GM06990 (cell line): ENCODE measurements around the gene PITHD1.
A peak's percentile ranks its signal among the peaks of the same experiment; 100 is the strongest.
"Not testable (repeated sequence)": the region's sequence is repeated elsewhere in the genome, so short reads cannot be mapped to it uniquely, and the experiment has no call there.

Experiments used
- DNase-seq: peaks from one replicate; pipeline ENCODE4 v3.0.0-alpha.2; 2011; ENCODE audit not compliant: insufficient read length; ENCODE audit errors: extremely low read depth
- H3K27me3 ChIP-seq: replicated peaks from 2 replicates; pipeline ENCODE4 v1.6.0; 2011; ENCODE audit warnings: low read length; ENCODE audit not compliant: control insufficient read depth, insufficient read depth
- H3K36me3 ChIP-seq: 2 replicates; pipeline ENCODE4 v1.5.1; 2011; ENCODE audit warnings: low read length; ENCODE audit not compliant: control insufficient read depth, insufficient read depth
- H3K4me3 ChIP-seq: replicated peaks from 2 replicates; pipeline ENCODE4 v1.5.1; 2011; ENCODE audit warnings: low read depth, mild to moderate bottlenecking, control low read depth, low read length
- CTCF ChIP-seq: IDR thresholded peaks from 2 replicates; pipeline ENCODE4 v1.5.1; 2011; ENCODE audit warnings: low read length, control low read depth, mild to moderate bottlenecking, inconsistent platforms; ENCODE audit not compliant: insufficient read depth, poor library complexity, severe bottlenecking

Gene PITHD1

GRCh38 chr1:23824711-23825075, 46.5 kb downstream of the PITHD1 start:
- no peak for DNase-seq
- Histone ChIP-seq H3K27me3 (no peaks in the 10 kb centered on the region), H3K36me3 (no peaks in the 10 kb centered on the region; the same call in 1 of the 2 replicates), H3K4me3 (peak overlapping the region; percentile 96)
- no peak for TF ChIP-seq CTCF

GRCh38 chr1:23825076-23825761, 47.0 kb downstream of the PITHD1 start, which contains the start of gene HMGCL:
Gene HMGCL (minus strand): TSS chr1:23825429. CDS start chr1:23825415, 14 bp downstream.
- H3K36me3 ChIP-seq = no peaks in the 10 kb centered on the region
- no peak for TF ChIP-seq CTCF
- DNase-seq = peak; percentile 91
- H3K27me3 ChIP-seq = no peaks in the 10 kb centered on the region
- H3K4me3 ChIP-seq = peak within 1 kb of the TSS; percentile 96

- no peak for TF ChIP-seq CTCF
- peak; percentile 41 for DNase-seq
- Histone ChIP-seq H3K4me3 (peak overlapping the region; percentile 96), H3K27me3 (no peaks in the 10 kb centered on the region), H3K36me3 (no peaks in the 10 kb centered on the region)
These were observed 47.7 kb downstream of the PITHD1 start for GRCh38 chr1:23825762-23826522.

- not testable (repeated sequence) for DNase-seq, H3K27me3 ChIP-seq, H3K36me3 ChIP-seq, H3K4me3 ChIP-seq
These were observed 48.4 kb downstream of the PITHD1 start for GRCh38 chr1:23826590-23826989.

- no peaks in the 10 kb centered on the region for H3K27me3 ChIP-seq
- H3K4me3 ChIP-seq = no peak overlapping the region
- no peak for TF ChIP-seq CTCF
- no peaks in the 10 kb centered on the region for H3K36me3 ChIP-seq
- DNase-seq = no peak
These were observed 49.5 kb downstream of the PITHD1 start for GRCh38 chr1:23827717-23828116.

GRCh38 chr1:23834156-23834555, 55.9 kb downstream of the PITHD1 start:
- not testable (repeated sequence) for H3K36me3 ChIP-seq, H3K4me3 ChIP-seq, DNase-seq

More at GRCh38 chr1:23834156-23834555, 55.9 kb downstream of the PITHD1 start:
- H3K27me3 ChIP-seq = not testable (repeated sequence)
